Esophagus muscularis mucosa (tissue), 4 donors: ENCODE data around the gene CNOT3. TPM values are rescaled to one million over a fixed set of nuclear protein-coding genes. Genes with fewer than 3 reads are reported as not detected.

Source experiments
- DNase-seq: peaks from one replicate; pipeline ENCODE4 v3.0.0-alpha.2; 2017; ENCODE audit errors: extremely low spot score
- H3K27ac ChIP-seq, 4 donors: fragments of 200-600 bp; sonication (generic); replicated peaks in 1 of 4; 1 replicate in 3 of 4; 2 replicates in 1 of 4; pipeline ENCODE4 v1.5.1; 2016 to 2019; ENCODE audit warnings: mild to moderate bottlenecking in 1 of 4
- H3K27me3 ChIP-seq, 4 donors: fragments of 200-600 bp; sonication (generic); one replicate each; pipeline versions ENCODE4 v1.5.1 to v1.6.0; 2016 to 2019
- H3K36me3 ChIP-seq, 4 donors: fragments of 200-600 bp; sonication (generic); one replicate each; pipeline ENCODE4 v1.5.1; 2016 to 2019
- H3K4me1 ChIP-seq, 4 donors: fragments of 200-600 bp; sonication (generic); one replicate each; pipeline ENCODE4 v1.5.1; 2016 to 2019
- H3K4me3 ChIP-seq, 4 donors: fragments of 200-600 bp; sonication (generic); 1 replicate in 2 of 4; 2 replicates in 2 of 4; pipeline ENCODE4 v1.5.1; 2016 to 2019; ENCODE audit warnings: mild to moderate bottlenecking in 4 of 4, moderate library complexity in 1 of 4
- H3K9me3 ChIP-seq, 4 donors: fragments of 200-600 bp; sonication (generic); 1 replicate in 3 of 4; 2 replicates in 1 of 4; pipeline ENCODE4 v1.5.1; 2016 to 2019
- EP300 ChIP-seq: sonication (generic); formaldehyde crosslinking; IDR thresholded peaks from one replicate; pipeline ENCODE4 v1.6.1; 2017; ENCODE audit warnings: antibody characterized with exemption
- POLR2A ChIP-seq: fragments of 450-650 bp; IDR thresholded peaks from one replicate; pipeline ENCODE4 v1.6.1; 2017; ENCODE audit warnings: antibody characterized with exemption, moderate library complexity, mild to moderate bottlenecking, low read depth
- POLR2AphosphoS5 ChIP-seq, 2 donors: sonication (generic); formaldehyde crosslinking; IDR thresholded peaks; one replicate each; pipeline ENCODE4 v1.6.1; 2017; ENCODE audit warnings: antibody characterized with exemption in 2 of 2
- WGBS: methylation state at CpG from one replicate; pipeline ENCODE4 v1.1.5; 2018; 5-methylcytosine and 5-hydroxymethylcytosine counted together
- intact Hi-C: fragments of 100-400 bp; cut with DNase I; formaldehyde crosslinking; loops from one replicate; pipeline ENCODE4 v1.15.1; 2023
- total RNA-seq, 4 donors: library from RNA; depleted of rRNA; stranded (reverse); fragments of >200 nt; gene quantifications; one replicate each; pipeline versions ENCODE4 v1.1.0 to v1.2.1, GENCODE V29; 2016
- TF ChIP-seq, protein P1 (sequence below), 3 experiments: fragments of 200-600 bp in 2 of 3; fragments of 450-650 bp in 1 of 3; sonication (generic) in 2 of 3; IDR thresholded peaks; one replicate each; pipeline ENCODE4 v1.5.1; 2017 to 2019; ENCODE audit warnings: antibody characterized with exemption in 3 of 3, mild to moderate bottlenecking in 2 of 3, moderate library complexity in 1 of 3

CNOT3 gene
- total RNA-seq, 4 donors from 2014 or later, result 15.1 to 25.3 (median 21.1) TPM

DNA sequence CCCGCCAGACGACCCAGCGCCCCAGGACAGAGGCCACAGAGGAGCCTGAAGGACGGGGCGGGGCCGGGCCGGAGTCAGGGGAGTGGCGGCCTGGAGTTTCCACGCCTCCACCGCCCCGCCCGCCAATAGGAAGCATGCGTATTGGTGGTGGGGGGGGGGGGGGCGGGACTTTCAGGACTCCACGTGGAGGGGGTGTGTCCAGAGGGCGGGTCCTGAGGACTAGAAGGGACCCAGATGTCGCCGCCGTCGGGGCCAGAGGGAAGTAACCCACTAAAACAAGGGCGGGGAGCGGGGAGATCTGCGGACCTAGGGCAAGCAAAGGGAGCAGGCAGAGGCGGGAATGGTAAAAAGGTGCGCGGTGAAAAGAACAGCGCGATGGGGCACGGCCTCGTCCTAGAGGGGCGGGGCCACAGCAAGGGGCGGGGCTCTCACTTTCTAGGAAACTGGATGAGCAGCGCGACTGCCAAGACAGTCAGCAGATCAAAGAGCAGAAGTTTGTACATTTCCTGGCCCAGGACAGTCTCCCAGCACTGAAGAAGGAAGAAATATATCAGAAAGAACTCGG lies 24.8 kb downstream of the CNOT3 start:
- intact Hi-C loops, result no loop called here
- TF ChIP-seq EP300, result no peak
- TF ChIP-seq, protein P1, sequence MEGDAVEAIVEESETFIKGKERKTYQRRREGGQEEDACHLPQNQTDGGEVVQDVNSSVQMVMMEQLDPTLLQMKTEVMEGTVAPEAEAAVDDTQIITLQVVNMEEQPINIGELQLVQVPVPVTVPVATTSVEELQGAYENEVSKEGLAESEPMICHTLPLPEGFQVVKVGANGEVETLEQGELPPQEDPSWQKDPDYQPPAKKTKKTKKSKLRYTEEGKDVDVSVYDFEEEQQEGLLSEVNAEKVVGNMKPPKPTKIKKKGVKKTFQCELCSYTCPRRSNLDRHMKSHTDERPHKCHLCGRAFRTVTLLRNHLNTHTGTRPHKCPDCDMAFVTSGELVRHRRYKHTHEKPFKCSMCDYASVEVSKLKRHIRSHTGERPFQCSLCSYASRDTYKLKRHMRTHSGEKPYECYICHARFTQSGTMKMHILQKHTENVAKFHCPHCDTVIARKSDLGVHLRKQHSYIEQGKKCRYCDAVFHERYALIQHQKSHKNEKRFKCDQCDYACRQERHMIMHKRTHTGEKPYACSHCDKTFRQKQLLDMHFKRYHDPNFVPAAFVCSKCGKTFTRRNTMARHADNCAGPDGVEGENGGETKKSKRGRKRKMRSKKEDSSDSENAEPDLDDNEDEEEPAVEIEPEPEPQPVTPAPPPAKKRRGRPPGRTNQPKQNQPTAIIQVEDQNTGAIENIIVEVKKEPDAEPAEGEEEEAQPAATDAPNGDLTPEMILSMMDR (IDR thresholded peaks at IDR 0.05), result no peak
- TF ChIP-seq POLR2A, result no peak
- no peak for TF ChIP-seq POLR2AphosphoS5 (IDR thresholded peaks at IDR 0.05)
- peak overlapping the region; percentile 46 to 66 (median 51) for H3K4me3 ChIP-seq
- peaks cover 0 to 28% (median 7%) of the 10 kb centered on the region in 4 donors for H3K27me3 ChIP-seq
- peak; percentile 97 for DNase-seq
- peaks cover 45 to 64% (median 58%) of the 10 kb centered on the region in 4 donors for H3K4me1 ChIP-seq
- H3K9me3 ChIP-seq, result no peaks in the 10 kb centered on the region
- peak overlapping the region in 3 of 4 donors; percentile 92 to 97 (median 93) for H3K27ac ChIP-seq
- WGBS, result 5% methylated on average over 32 of the region's 35 CpGs
- H3K36me3 ChIP-seq, result peaks cover 8 to 11% (median 9%) of the 10 kb centered on the region in 4 donors

DNA sequence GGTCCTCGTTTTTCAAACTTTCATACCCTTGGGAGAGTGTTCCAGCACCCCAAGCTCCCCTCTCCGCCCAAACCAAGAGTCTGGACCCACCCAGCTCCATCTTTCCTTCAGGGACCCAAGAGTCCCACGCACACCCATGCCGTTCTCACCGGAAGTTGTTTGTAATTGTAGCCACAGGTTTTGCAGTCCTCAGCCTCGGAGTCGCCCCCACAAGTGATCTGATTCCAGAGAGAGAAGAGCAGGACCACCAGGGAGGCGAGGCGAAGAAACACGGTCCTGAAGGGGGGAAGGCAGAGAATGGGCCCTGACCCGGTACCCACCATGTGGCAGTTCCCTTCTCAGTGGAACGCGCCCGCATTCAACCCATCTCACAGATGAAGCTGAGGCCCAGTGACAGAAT lies 25.3 kb downstream of the CNOT3 start:
- Histone ChIP-seq H3K36me3 (peaks cover 3 to 5% (median 4%) of the 10 kb centered on the region in 4 donors), H3K4me1 (peaks cover 45 to 60% (median 56%) of the 10 kb centered on the region in 4 donors), H3K27me3 (peaks cover 0 to 33% (median 7%) of the 10 kb centered on the region in 4 donors), H3K9me3 (no peaks in the 10 kb centered on the region), H3K27ac (peak overlapping the region in 3 of 4 donors; percentile 92 to 97 (median 93)), H3K4me3 (peak overlapping the region; percentile 46 to 66 (median 51))
- DNase-seq, result no peak
- WGBS, result 71% methylated on average over 14 of the region's 14 CpGs
- intact Hi-C loops, result no loop called here
- TF ChIP-seq, protein P1 (IDR thresholded peaks at IDR 0.05), result no peak
- TF ChIP-seq POLR2AphosphoS5 (IDR thresholded peaks at IDR 0.05), result no peak

DNA sequence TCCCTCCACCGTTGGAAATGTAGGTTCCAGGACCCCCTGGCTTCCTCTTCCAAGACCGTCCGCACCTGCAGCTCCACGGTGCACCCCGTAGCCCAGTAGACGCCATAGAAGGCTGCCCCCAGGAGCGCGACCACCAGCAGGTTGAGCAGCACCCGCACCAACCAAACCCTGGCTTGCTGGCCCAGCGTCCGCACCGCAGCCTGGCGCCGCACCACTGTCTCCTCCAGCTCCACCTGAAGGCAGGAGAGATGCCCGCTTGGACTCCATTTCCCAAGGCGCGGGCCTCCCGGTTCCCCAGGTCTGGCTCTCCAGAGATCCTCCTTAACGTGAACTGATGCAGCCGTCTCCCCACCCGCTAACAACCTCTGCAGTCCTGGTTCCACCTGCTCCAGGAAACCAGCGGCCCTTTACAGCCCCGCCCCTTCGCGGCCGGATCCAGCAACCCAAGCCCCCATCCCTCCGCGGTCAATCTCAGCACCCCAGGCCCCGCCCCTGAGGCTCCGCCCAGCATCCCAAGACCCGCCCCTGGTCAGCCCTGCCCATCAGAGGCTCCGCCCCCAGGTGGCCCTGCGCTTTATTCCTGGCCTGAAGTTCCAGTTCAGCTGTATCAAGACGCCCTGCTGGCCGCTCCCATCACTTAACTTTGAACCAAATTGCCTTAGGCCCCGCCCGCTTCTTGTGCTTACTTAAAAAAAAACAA lies 27.0 kb downstream of the CNOT3 start:
- no peak for DNase-seq
- TF ChIP-seq EP300 (no peak), POLR2A (no peak), POLR2AphosphoS5 (IDR thresholded peaks at IDR 0.05) (no peak)
- TF ChIP-seq, protein P1 (IDR thresholded peaks at IDR 0.05), result no peak
- no peak overlapping the region for H3K27ac ChIP-seq
- WGBS, result 14% methylated on average over 18 of the region's 37 CpGs
- peaks cover 39 to 53% (median 49%) of the 10 kb centered on the region in 4 donors for H3K4me1 ChIP-seq
- H3K4me3 ChIP-seq, result peak overlapping the region in 2 of 4 donors; percentile 16 to 39
- H3K27me3 ChIP-seq, result peaks cover 0 to 39% (median 7%) of the 10 kb centered on the region in 4 donors
- no peaks in the 10 kb centered on the region for H3K9me3 ChIP-seq
- H3K36me3 ChIP-seq, result no peaks in the 10 kb centered on the region
- intact Hi-C loops, result loop anchor here (5.0 kb wide), 1 partner anchor 38 kb away; the partner anchor contains the start of gene RPS9

DNA sequence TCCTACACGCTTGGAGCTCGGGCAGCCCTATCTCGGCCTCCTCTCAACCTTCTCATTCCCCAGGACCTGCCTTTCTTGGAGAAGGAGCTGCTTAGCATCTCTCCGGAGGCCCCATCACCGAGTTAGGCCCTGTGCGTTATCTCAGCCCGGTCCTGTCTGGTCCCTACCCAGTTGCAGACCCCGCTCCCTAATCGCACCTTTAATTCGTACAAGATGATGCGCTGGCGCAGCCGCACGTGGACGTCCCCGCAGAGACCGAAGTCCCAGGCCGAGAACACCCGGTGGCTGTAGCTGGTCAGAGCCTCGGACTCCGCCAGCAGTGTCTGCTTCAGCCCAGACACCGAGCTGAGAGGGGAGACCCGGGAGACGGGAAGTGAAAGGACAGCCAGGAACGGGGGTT lies 27.7 kb downstream of the CNOT3 start:
- Histone ChIP-seq H3K9me3 (no peaks in the 10 kb centered on the region), H3K4me1 (peaks cover 37 to 50% (median 47%) of the 10 kb centered on the region in 4 donors), H3K4me3 (no peak overlapping the region), H3K27me3 (peaks cover 0 to 39% (median 7%) of the 10 kb centered on the region in 4 donors), H3K36me3 (no peaks in the 10 kb centered on the region), H3K27ac (no peak overlapping the region)
- 90% methylated on average over 25 of the region's 25 CpGs for WGBS
- intact Hi-C loops, result loop anchor here (5.0 kb wide), 1 partner anchor 37 kb away; the partner anchor contains the start of gene RPS9
- TF ChIP-seq, protein P1 (IDR thresholded peaks at IDR 0.05), result no peak
- TF ChIP-seq POLR2AphosphoS5 (IDR thresholded peaks at IDR 0.05), result no peak
- TF ChIP-seq EP300, result no peak
- DNase-seq, result no peak
